HG03439 (cell line): ENCODE measurements around the gene TMCO4.

Experiments
- ATAC-seq: cut with Tn5 transposase; IDR thresholded peaks from one replicate; pipeline ENCODE4 v1.9.1; 2021; ENCODE audit warnings: mild to moderate bottlenecking, moderate library complexity; ENCODE audit not compliant: unreplicated experiment

Gene TMCO4

GRCh38 chr1:19776933-19777332 lies 22.8 kb downstream of the TMCO4 start:
- ATAC-seq, result no peak

GRCh38 chr1:19776287-19776686 lies 23.4 kb downstream of the TMCO4 start:
- no peak for ATAC-seq

GRCh38 chr1:19775831-19776230 lies 23.9 kb downstream of the TMCO4 start:
- no peak for ATAC-seq

- ATAC-seq, result no peak
Measured at GRCh38 chr1:19775317-19775716, 24.4 kb downstream of the TMCO4 start.

GRCh38 chr1:19774180-19774785 lies 25.4 kb downstream of the TMCO4 start:
- no peak for ATAC-seq

- ATAC-seq, result no peak
Measured at GRCh38 chr1:19773485-19773884, 26.2 kb downstream of the TMCO4 start.

- ATAC-seq, result no peak
Measured at GRCh38 chr1:19772053-19772452, 27.7 kb downstream of the TMCO4 start.

- ATAC-seq, result no peak
Measured at GRCh38 chr1:19771350-19771749, 28.4 kb downstream of the TMCO4 start.

GRCh38 chr1:19770436-19771190 lies 29.1 kb downstream of the TMCO4 start:
- ATAC-seq, result no peak

- ATAC-seq, result no peak
Measured at GRCh38 chr1:19769211-19769932, 30.3 kb downstream of the TMCO4 start.

- ATAC-seq, result no peak
Measured at GRCh38 chr1:19768353-19769210, 31.1 kb downstream of the TMCO4 start.

- ATAC-seq, result no peak
Measured at GRCh38 chr1:19765623-19766022, 34.1 kb downstream of the TMCO4 start.

- no peak for ATAC-seq
Measured at GRCh38 chr1:19764848-19765247, 34.9 kb downstream of the TMCO4 start.

- no peak for ATAC-seq
Measured at GRCh38 chr1:19762175-19762779, 37.4 kb downstream of the TMCO4 start.

GRCh38 chr1:19759740-19760089 lies 40.0 kb downstream of the TMCO4 start:
- no peak for ATAC-seq

- ATAC-seq, result no peak
Measured at GRCh38 chr1:19758227-19758830, 41.4 kb downstream of the TMCO4 start.

- ATAC-seq, result no peak
Measured at GRCh38 chr1:19757641-19758040, 42.1 kb downstream of the TMCO4 start.

GRCh38 chr1:19756480-19756879 lies 43.2 kb downstream of the TMCO4 start:
- no peak for ATAC-seq

GRCh38 chr1:19754482-19754881 lies 45.2 kb downstream of the TMCO4 start:
- no peak for ATAC-seq

- ATAC-seq, result no peak
Measured at GRCh38 chr1:19752083-19752696, 47.5 kb downstream of the TMCO4 start.
